ENCODE results near the gene MVB12B.

GRCh38 chr9:126448865-126449577 is 122.4 kb downstream of the MVB12B start:
- TF ChIP-seq CTCF (IDR thresholded peaks at IDR 0.05; ENCODE audit: insufficient read depth, low read length, poor library complexity, severe bottlenecking), result no peak
- no peak for TF ChIP-seq EZH2phosphoT487 (conservative IDR thresholded peaks at IDR 0.05; ENCODE audit: low read length)

Measured in SU-DHL-6 (cell line).